OCI-LY1 (cell line): ENCODE measurements around the gene MIS18A.

Experiments
- EZH2 ChIP-seq: fragments of 200-600 bp; sonication (generic), shearing (Covaris generic); IDR thresholded peaks from 2 replicates; pipeline ENCODE4 v1.8.0; 2017; ENCODE audit warnings: borderline replicate concordance, mixed run types, mild to moderate bottlenecking, antibody characterized with exemption, low read length, moderate library complexity, mixed read lengths
- TF ChIP-seq, protein P1 (sequence below): fragments of 200-600 bp; sonication (generic), shearing (Covaris generic); IDR thresholded peaks from 2 replicates; pipeline ENCODE4 v1.5.1; 2017; ENCODE audit warnings: mild to moderate bottlenecking, antibody characterized with exemption, low read length, moderate library complexity, mixed read lengths

DNA sequence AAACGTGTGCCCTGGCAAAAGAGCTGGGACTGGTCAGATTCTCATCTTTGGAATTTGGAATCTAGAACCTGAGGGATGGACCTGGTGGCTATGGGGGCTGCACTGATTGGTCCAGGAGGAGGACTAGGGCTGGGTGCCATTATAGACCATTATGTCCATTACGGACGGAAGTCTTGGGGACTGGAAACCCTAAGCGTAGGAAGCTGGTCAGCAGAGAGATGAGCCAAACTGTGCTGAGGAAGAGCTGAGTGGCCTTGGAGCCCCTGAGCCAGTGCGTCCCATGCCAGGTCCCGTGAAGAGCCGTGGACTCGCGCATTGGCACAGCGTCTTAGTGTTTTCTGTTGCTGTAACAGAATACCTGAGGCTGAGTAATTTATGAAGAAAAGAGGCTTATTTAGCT, 29.8 kb upstream of the MIS18A start:
- TF ChIP-seq, protein P1, sequence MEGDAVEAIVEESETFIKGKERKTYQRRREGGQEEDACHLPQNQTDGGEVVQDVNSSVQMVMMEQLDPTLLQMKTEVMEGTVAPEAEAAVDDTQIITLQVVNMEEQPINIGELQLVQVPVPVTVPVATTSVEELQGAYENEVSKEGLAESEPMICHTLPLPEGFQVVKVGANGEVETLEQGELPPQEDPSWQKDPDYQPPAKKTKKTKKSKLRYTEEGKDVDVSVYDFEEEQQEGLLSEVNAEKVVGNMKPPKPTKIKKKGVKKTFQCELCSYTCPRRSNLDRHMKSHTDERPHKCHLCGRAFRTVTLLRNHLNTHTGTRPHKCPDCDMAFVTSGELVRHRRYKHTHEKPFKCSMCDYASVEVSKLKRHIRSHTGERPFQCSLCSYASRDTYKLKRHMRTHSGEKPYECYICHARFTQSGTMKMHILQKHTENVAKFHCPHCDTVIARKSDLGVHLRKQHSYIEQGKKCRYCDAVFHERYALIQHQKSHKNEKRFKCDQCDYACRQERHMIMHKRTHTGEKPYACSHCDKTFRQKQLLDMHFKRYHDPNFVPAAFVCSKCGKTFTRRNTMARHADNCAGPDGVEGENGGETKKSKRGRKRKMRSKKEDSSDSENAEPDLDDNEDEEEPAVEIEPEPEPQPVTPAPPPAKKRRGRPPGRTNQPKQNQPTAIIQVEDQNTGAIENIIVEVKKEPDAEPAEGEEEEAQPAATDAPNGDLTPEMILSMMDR, result no peak
- TF ChIP-seq EZH2, result no peak
